ENCODE measurements around the gene TAC3. TPM values are rescaled to one million over a fixed set of nuclear protein-coding genes. Genes with fewer than 3 reads are reported as not detected.
"Not testable (repeated sequence)": the region's sequence is repeated elsewhere in the genome, so short reads cannot be mapped to it uniquely, and the experiment has no call there.

The TAC3 gene
- total RNA-seq, 6 experiments from 2014 or later, result not detected

GRCh38 chr12:57025196-57025595, 8.9 kb upstream of the TAC3 start:
- H3K4me1 ChIP-seq, result no peaks in the 10 kb centered on the region
- TF ChIP-seq CTCF (IDR thresholded peaks at IDR 0.05), result no peak
- TF ChIP-seq POLR2A (IDR thresholded peaks at IDR 0.05), result no peak
- ATAC-seq (no peak), DNase-seq (no peak)
- no peak overlapping the region for H3K4me3 ChIP-seq
- H3K9me3 ChIP-seq, result no peaks in the 10 kb centered on the region
- H3K27me3 ChIP-seq, result no peaks in the 10 kb centered on the region
- no peaks in the 10 kb centered on the region for H3K36me3 ChIP-seq
- intact Hi-C loops (cut with DNase I), result no loop called here
- H3K27ac ChIP-seq, result no peak overlapping the region
- 86% methylated on average over 1 of the region's 2 CpGs for WGBS (ENCODE audit: insufficient coverage, low coverage, low lambda C conversion rate, missing lambda C conversion rate)

GRCh38 chr12:57022324-57022723, 6.0 kb upstream of the TAC3 start:
- 96% methylated on average over 4 of the region's 5 CpGs for WGBS (ENCODE audit: insufficient coverage, low coverage, low lambda C conversion rate, missing lambda C conversion rate)
- H3K4me3 ChIP-seq; intact Hi-C loops (cut with DNase I); H3K27ac ChIP-seq; H3K27me3 ChIP-seq; H3K9me3 ChIP-seq; H3K4me1 ChIP-seq; DNase-seq; ATAC-seq; H3K36me3 ChIP-seq: not testable (repeated sequence)

- Histone ChIP-seq H3K27me3 (no peaks in the 10 kb centered on the region), H3K36me3 (no peaks in the 10 kb centered on the region), H3K27ac (no peak overlapping the region), H3K4me3 (no peak overlapping the region), H3K9me3 (no peaks in the 10 kb centered on the region), H3K4me1 (no peaks in the 10 kb centered on the region)
- WGBS (ENCODE audit: insufficient coverage, low coverage, low lambda C conversion rate, missing lambda C conversion rate), result 76% methylated on average over 9 of the region's 9 CpGs
- DNase-seq (no peak), ATAC-seq (no peak)
- no peak for TF ChIP-seq POLR2A (IDR thresholded peaks at IDR 0.05)
- no peak for TF ChIP-seq CTCF (IDR thresholded peaks at IDR 0.05)
- intact Hi-C loops (cut with DNase I), result loop anchor here in 1 of 2 donors (5.0 kb wide), 1 partner anchor 37 kb away; no protein-coding TSS in a partner anchor
Measured at GRCh38 chr12:57019983-57020719, 3.8 kb upstream of the TAC3 start.

- Histone ChIP-seq H3K4me3 (no peak overlapping the region), H3K36me3 (no peaks in the 10 kb centered on the region), H3K27me3 (no peaks in the 10 kb centered on the region), H3K9me3 (no peaks in the 10 kb centered on the region), H3K4me1 (no peaks in the 10 kb centered on the region), H3K27ac (no peak overlapping the region)
- intact Hi-C loops (cut with DNase I), result loop anchor here in 1 of 2 donors (5.0 kb wide), 1 partner anchor 38 kb away; no protein-coding TSS in a partner anchor
- WGBS (ENCODE audit: insufficient coverage, low coverage, low lambda C conversion rate, missing lambda C conversion rate), result 64% methylated on average over 1 of the region's 1 CpG
- TF ChIP-seq POLR2A (IDR thresholded peaks at IDR 0.05), result no peak
- no peak for TF ChIP-seq CTCF (IDR thresholded peaks at IDR 0.05)
- ATAC-seq (no peak), DNase-seq (no peak)
Measured at GRCh38 chr12:57018906-57019305, 2.6 kb upstream of the TAC3 start.

- 67% methylated on average over 5 of the region's 5 CpGs for WGBS (ENCODE audit: insufficient coverage, low coverage, low lambda C conversion rate, missing lambda C conversion rate)
- not testable (repeated sequence) for ATAC-seq, H3K4me1 ChIP-seq, H3K4me3 ChIP-seq, H3K27me3 ChIP-seq, H3K36me3 ChIP-seq, DNase-seq, H3K9me3 ChIP-seq, H3K27ac ChIP-seq
- intact Hi-C loops (cut with DNase I), result loop anchor here in 1 of 2 donors (5.0 kb wide), 1 partner anchor 39 kb away; no protein-coding TSS in a partner anchor
Measured at GRCh38 chr12:57018353-57018752, 2.0 kb upstream of the TAC3 start.

Measured in right lobe of liver (tissue), 6 donors.